WTC11 (cell line): Measurements from ENCODE around the gene ALKBH7. TPM values are rescaled to one million over a fixed set of nuclear protein-coding genes. Genes with fewer than 3 reads are reported as not detected.

ENCODE experiments used
- ATAC-seq: fragments of 200-7000 bp; cut with Tn5 transposase; 2 replicates; pipeline ENCODE4 v1.10.0; 2021; ENCODE audit warnings: mild to moderate bottlenecking, moderate library complexity
- CTCF ChIA-PET: fragments of 300-600 bp; sonication (Branson Sonifier 250); formaldehyde crosslinking; loops from one replicate; lab custom pipeline; 2021; ENCODE audit warnings: antibody characterized with exemption; lab: Charles Lee
- POLR2A ChIA-PET: fragments of 350-600 bp; sonication (Branson Sonifier 250); formaldehyde crosslinking; loops from one replicate; lab custom pipeline; 2021; ENCODE audit warnings: antibody characterized with exemption; lab: Charles Lee
- DNase-seq: peaks from one replicate; pipeline ENCODE4 v3.0.0; 2021; ENCODE audit warnings: low spot score
- H3K27ac Mint-ChIP-seq: 2 replicates; pipeline ENCODE4 v1.8.0; 2021; ENCODE audit warnings: mixed read lengths
- H3K27me3 Mint-ChIP-seq: 2 replicates; pipeline ENCODE4 v1.8.0; 2021; ENCODE audit warnings: low read depth, mild to moderate bottlenecking, moderate library complexity, mixed read lengths
- H3K36me3 Mint-ChIP-seq: 2 replicates; pipeline ENCODE4 v1.8.0; 2021; ENCODE audit warnings: mixed read lengths
- H3K4me1 Mint-ChIP-seq: 2 replicates; pipeline ENCODE4 v1.8.0; 2022; ENCODE audit warnings: mixed read lengths
- H3K4me3 Mint-ChIP-seq: 2 replicates; pipeline ENCODE4 v1.8.0; 2021; ENCODE audit warnings: mild to moderate bottlenecking, moderate library complexity, mixed read lengths
- H3K9me3 Mint-ChIP-seq: 2 replicates; pipeline ENCODE4 v1.8.0; 2021; ENCODE audit warnings: mixed read lengths
- CREB1 ChIP-seq: sonication (generic); formaldehyde crosslinking; IDR thresholded peaks from 2 replicates; pipeline ENCODE4 v1.8.0; 2023; ENCODE audit warnings: mild to moderate bottlenecking, missing genetic modification reagents
- ESRRA ChIP-seq: sonication (generic); formaldehyde crosslinking; IDR thresholded peaks from 2 replicates; pipeline ENCODE4 v1.8.1; 2022; ENCODE audit warnings: mild to moderate bottlenecking, missing genetic modification reagents, borderline replicate concordance
- FOXP1 ChIP-seq: sonication (generic); formaldehyde crosslinking; IDR thresholded peaks from 2 replicates; pipeline ENCODE4 v1.8.0; 2022; ENCODE audit warnings: missing genetic modification reagents, mild to moderate bottlenecking, moderate library complexity, borderline replicate concordance
- HMGA2 ChIP-seq: fragments of 250-450 bp; sonication (Bioruptor Pico); IDR thresholded peaks from 2 replicates; pipeline ENCODE4 v1.4.0; 2021; ENCODE audit warnings: mild to moderate bottlenecking, moderate library complexity
- IRF1 ChIP-seq: sonication (generic); formaldehyde crosslinking; IDR thresholded peaks from 2 replicates; pipeline ENCODE4 v1.8.0; 2023; ENCODE audit warnings: missing genetic modification reagents
- JUN ChIP-seq: sonication (generic); formaldehyde crosslinking; IDR thresholded peaks from 2 replicates; pipeline ENCODE4 v1.8.0; 2023; ENCODE audit warnings: mild to moderate bottlenecking, missing genetic modification reagents
- OVOL2 ChIP-seq: fragments of 250-450 bp; sonication (Bioruptor Pico); IDR thresholded peaks from 2 replicates; pipeline ENCODE4 v1.9.0; 2021; ENCODE audit warnings: mild to moderate bottlenecking, borderline replicate concordance
- RORB ChIP-seq: fragments of 250-450 bp; sonication (Bioruptor Pico); IDR thresholded peaks from 2 replicates; pipeline ENCODE4 v1.9.0; 2021; ENCODE audit warnings: mild to moderate bottlenecking
- TCF7 ChIP-seq: sonication (generic); formaldehyde crosslinking; IDR thresholded peaks from 2 replicates; pipeline ENCODE4 v1.8.0; 2022; ENCODE audit warnings: mild to moderate bottlenecking, low read depth, missing genetic modification reagents, moderate library complexity
- ZBTB43 ChIP-seq: sonication (generic); formaldehyde crosslinking; IDR thresholded peaks from 2 replicates; pipeline ENCODE4 v1.8.1; 2023; ENCODE audit warnings: mild to moderate bottlenecking, missing genetic modification reagents
- ZNF232 ChIP-seq: sonication (generic); formaldehyde crosslinking; IDR thresholded peaks from 2 replicates; pipeline ENCODE4 v1.8.0; 2022; ENCODE audit warnings: mild to moderate bottlenecking, missing genetic modification reagents
- ZNF317 ChIP-seq: sonication (generic); formaldehyde crosslinking; IDR thresholded peaks from 2 replicates; pipeline ENCODE4 v1.8.1; 2023; ENCODE audit warnings: low read depth, mild to moderate bottlenecking, moderate library complexity, missing genetic modification reagents, borderline replicate concordance
- ZNF416 ChIP-seq: fragments of 250-450 bp; sonication (Bioruptor Pico); IDR thresholded peaks from 2 replicates; pipeline ENCODE4 v1.9.0; 2021; ENCODE audit warnings: mild to moderate bottlenecking, inconsistent platforms
- ZNF512 ChIP-seq: sonication (generic); formaldehyde crosslinking; IDR thresholded peaks from 2 replicates; pipeline ENCODE4 v1.8.1; 2022; ENCODE audit warnings: missing genetic modification reagents, borderline replicate concordance
- ZSCAN18 ChIP-seq: fragments of 250-450 bp; sonication (Bioruptor Pico); IDR thresholded peaks from 2 replicates; pipeline ENCODE4 v2.1.2; 2022; ENCODE audit warnings: mild to moderate bottlenecking, moderate library complexity
- total RNA-seq: library from RNA; stranded (reverse); gene quantifications from 3 replicates; pipeline ENCODE4 v1.2.3, GENCODE V29; 2021
- TF ChIP-seq, protein P1 (sequence below): fragments of 250-450 bp; sonication (Bioruptor Pico); IDR thresholded peaks from 2 replicates; pipeline ENCODE4 v1.9.0; 2021; ENCODE audit warnings: mild to moderate bottlenecking
- TF ChIP-seq, protein P2 (sequence below): sonication (generic); formaldehyde crosslinking; IDR thresholded peaks from 2 replicates; pipeline ENCODE4 v1.8.0; 2022; ENCODE audit warnings: mild to moderate bottlenecking, missing genetic modification reagents
- TF ChIP-seq, protein P3 (sequence below): sonication (generic); formaldehyde crosslinking; IDR thresholded peaks from 2 replicates; pipeline ENCODE4 v1.8.1; 2022; ENCODE audit warnings: low read depth, missing genetic modification reagents, borderline replicate concordance

The ALKBH7 gene
- total RNA-seq, 1 experiment from 2014 or later = 96.4 TPM

- TF ChIP-seq CREB1 (no peak), ZSCAN18 (CRISPR knock-in tag) (no peak), ZNF416 (CRISPR knock-in tag) (no peak), OVOL2 (CRISPR knock-in tag) (no peak), RORB (CRISPR knock-in tag) (no peak), ZBTB43 (CRISPR knock-in tag) (no peak), ZNF317 (CRISPR knock-in tag) (no peak)
- TF ChIP-seq, protein P1, sequence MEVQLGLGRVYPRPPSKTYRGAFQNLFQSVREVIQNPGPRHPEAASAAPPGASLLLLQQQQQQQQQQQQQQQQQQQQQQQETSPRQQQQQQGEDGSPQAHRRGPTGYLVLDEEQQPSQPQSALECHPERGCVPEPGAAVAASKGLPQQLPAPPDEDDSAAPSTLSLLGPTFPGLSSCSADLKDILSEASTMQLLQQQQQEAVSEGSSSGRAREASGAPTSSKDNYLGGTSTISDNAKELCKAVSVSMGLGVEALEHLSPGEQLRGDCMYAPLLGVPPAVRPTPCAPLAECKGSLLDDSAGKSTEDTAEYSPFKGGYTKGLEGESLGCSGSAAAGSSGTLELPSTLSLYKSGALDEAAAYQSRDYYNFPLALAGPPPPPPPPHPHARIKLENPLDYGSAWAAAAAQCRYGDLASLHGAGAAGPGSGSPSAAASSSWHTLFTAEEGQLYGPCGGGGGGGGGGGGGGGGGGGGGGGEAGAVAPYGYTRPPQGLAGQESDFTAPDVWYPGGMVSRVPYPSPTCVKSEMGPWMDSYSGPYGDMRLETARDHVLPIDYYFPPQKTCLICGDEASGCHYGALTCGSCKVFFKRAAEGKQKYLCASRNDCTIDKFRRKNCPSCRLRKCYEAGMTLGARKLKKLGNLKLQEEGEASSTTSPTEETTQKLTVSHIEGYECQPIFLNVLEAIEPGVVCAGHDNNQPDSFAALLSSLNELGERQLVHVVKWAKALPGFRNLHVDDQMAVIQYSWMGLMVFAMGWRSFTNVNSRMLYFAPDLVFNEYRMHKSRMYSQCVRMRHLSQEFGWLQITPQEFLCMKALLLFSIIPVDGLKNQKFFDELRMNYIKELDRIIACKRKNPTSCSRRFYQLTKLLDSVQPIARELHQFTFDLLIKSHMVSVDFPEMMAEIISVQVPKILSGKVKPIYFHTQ (CRISPR knock-in tag) = no peak
Measured at GRCh38 chr19:6374711-6375410, 2.3 kb downstream of the ALKBH7 start (continued).

DNA sequence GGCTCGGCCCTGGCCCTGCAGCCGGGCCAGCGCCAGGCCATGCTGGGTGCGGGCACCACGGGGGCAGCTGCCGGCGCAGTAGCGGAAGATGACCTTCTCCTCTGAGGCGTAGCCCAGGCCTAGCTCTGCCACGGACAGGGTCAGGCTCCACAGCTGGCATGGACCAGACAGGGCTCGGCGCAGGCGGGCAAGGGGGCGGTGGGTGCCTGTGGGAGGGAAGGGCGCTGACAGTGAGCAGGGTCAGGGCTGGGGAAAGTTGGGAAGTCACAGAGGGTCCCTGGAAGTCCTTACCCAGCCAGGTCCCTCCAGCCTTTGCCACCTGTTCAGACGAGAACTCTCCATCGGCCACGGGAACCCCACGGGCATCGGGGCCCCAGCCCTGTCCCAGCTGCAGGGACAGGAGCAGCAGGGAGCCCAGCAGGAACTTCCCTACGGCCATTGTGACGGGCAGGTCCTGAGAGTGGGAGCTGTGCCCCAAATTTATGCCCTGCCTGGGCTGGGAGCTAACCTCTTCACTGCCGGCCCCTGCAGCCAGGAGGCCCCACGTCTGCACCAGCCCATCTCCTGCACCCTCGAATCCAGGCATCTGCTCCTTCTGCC lies 2.9 kb downstream of the ALKBH7 start, which contains the start of gene PSPN:
Gene PSPN, minus strand, starts transcription at position 523 of the 600 bp plus-strand sequence. Its CDS starts 84 bp downstream, at position 439.
- peak within 1 kb of the TSS; percentile 41 for H3K27ac Mint-ChIP-seq
- TF ChIP-seq, protein P2, sequence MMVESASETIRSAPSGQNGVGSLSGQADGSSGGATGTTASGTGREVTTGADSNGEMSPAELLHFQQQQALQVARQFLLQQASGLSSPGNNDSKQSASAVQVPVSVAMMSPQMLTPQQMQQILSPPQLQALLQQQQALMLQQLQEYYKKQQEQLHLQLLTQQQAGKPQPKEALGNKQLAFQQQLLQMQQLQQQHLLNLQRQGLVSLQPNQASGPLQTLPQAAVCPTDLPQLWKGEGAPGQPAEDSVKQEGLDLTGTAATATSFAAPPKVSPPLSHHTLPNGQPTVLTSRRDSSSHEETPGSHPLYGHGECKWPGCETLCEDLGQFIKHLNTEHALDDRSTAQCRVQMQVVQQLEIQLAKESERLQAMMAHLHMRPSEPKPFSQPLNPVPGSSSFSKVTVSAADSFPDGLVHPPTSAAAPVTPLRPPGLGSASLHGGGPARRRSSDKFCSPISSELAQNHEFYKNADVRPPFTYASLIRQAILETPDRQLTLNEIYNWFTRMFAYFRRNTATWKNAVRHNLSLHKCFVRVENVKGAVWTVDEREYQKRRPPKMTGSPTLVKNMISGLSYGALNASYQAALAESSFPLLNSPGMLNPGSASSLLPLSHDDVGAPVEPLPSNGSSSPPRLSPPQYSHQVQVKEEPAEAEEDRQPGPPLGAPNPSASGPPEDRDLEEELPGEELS (CRISPR knock-in tag) = peak; percentile 35; the same call in 1 of the 2 replicates
- no peak for TF ChIP-seq JUN (CRISPR knock-in tag)
- H3K27me3 Mint-ChIP-seq = no peaks in the 10 kb centered on the region
- CTCF ChIA-PET = no interaction called here
- ATAC-seq (no peak), DNase-seq (no peak)
- peaks cover 17% of the 10 kb centered on the region for H3K4me1 Mint-ChIP-seq
- H3K4me3 Mint-ChIP-seq = 0 out of 2 replicates have a peak within 1 kb of the TSS, but pooled peaks have one; percentile 35
- peaks cover 16% of the 10 kb centered on the region for H3K36me3 Mint-ChIP-seq
- H3K9me3 Mint-ChIP-seq = peaks cover 5% of the 10 kb centered on the region; the same call in 1 of the 2 replicates
- POLR2A ChIA-PET = no interaction called here

GRCh38 chr19:6376512-6377190 lies 4.1 kb downstream of the ALKBH7 start:
- ChIA-PET CTCF (no interaction called here), POLR2A (interaction anchor here (1.6 kb wide), 1 partner anchor 17 kb away, joined by 4 read pairs; the partner anchor contains the start of gene GTF2F1)
- Mint-ChIP-seq H3K27ac (0 out of 2 replicates have a peak overlapping the region, but pooled peaks have one; percentile 27), H3K36me3 (peaks cover 26% of the 10 kb centered on the region), H3K9me3 (peaks cover 5% of the 10 kb centered on the region; the same call in 1 of the 2 replicates), H3K4me3 (no peak overlapping the region), H3K27me3 (no peaks in the 10 kb centered on the region), H3K4me1 (peaks cover 17% of the 10 kb centered on the region)
- DNase-seq (no peak), ATAC-seq (no peak)
- TF ChIP-seq ZNF232 (CRISPR knock-in tag) = no peak
- TF ChIP-seq ZNF512 (CRISPR knock-in tag) = no peak
- no peak for TF ChIP-seq IRF1 (CRISPR knock-in tag)
- TF ChIP-seq ESRRA (CRISPR knock-in tag) = no peak
- TF ChIP-seq FOXP1 (CRISPR knock-in tag) = no peak
- no peak for TF ChIP-seq TCF7 (CRISPR knock-in tag)
- TF ChIP-seq HMGA2 (CRISPR knock-in tag) = no peak
- TF ChIP-seq, protein P3, sequence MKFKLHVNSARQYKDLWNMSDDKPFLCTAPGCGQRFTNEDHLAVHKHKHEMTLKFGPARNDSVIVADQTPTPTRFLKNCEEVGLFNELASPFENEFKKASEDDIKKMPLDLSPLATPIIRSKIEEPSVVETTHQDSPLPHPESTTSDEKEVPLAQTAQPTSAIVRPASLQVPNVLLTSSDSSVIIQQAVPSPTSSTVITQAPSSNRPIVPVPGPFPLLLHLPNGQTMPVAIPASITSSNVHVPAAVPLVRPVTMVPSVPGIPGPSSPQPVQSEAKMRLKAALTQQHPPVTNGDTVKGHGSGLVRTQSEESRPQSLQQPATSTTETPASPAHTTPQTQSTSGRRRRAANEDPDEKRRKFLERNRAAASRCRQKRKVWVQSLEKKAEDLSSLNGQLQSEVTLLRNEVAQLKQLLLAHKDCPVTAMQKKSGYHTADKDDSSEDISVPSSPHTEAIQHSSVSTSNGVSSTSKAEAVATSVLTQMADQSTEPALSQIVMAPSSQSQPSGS (CRISPR knock-in tag) = no peak
